Caki2 (cell line): ENCODE data around the gene S100A10. TPM values are rescaled to one million over a fixed set of nuclear protein-coding genes. Genes with fewer than 3 reads are reported as not detected.

Source experiments
- DNase-seq: peaks from one replicate; pipeline ENCODE4 v3.0.0-alpha.2; 2015; ENCODE audit warnings: low read depth
- in situ Hi-C: cut with HindIII; loops from 2 replicates; pipeline ENCODE4 v1.10.0; 2016; ENCODE audit warnings: low sequenced_read_pairs, low pct_unique_long_range_greater_than_20kb, mixed read lengths
- total RNA-seq: library from RNA; depleted of rRNA; stranded (reverse); fragments of >200 nt; shearing (Covaris generic); gene quantifications from 2 replicates; pipeline ENCODE4 v1.2.3, GENCODE V29; 2014; ENCODE audit warnings: low replicate concordance

S100A10 gene
- total RNA-seq, 1 experiment from 2014 or later: 456 TPM

- in situ Hi-C loops: no loop called here
These were observed 1.9 kb downstream of the S100A10 start for GRCh38 chr1:151991663-151992302.

GRCh38 chr1:151990856-151991198 is 2.8 kb downstream of the S100A10 start:
- peak; percentile 60 for DNase-seq
- in situ Hi-C loops: no loop called here

More at GRCh38 chr1:151991663-151992302, 1.9 kb downstream of the S100A10 start:
- no peak for DNase-seq

GRCh38 chr1:151990058-151990855 is 3.4 kb downstream of the S100A10 start:
- no peak for DNase-seq
- in situ Hi-C loops: no loop called here

- DNase-seq: peak; percentile 78
- in situ Hi-C loops: no loop called here
These were observed 4.3 kb downstream of the S100A10 start for GRCh38 chr1:151989211-151989862.

GRCh38 chr1:151988405-151988923 is 5.2 kb downstream of the S100A10 start:
- in situ Hi-C loops: no loop called here
- DNase-seq: peak; percentile 95

- no peak for DNase-seq
- in situ Hi-C loops: no loop called here
These were observed 7.0 kb downstream of the S100A10 start for GRCh38 chr1:151986501-151987190.

- in situ Hi-C loops: no loop called here
- DNase-seq: no peak
These were observed 7.9 kb downstream of the S100A10 start for GRCh38 chr1:151985768-151986167.

GRCh38 chr1:151985270-151985669 is 8.4 kb downstream of the S100A10 start:
- in situ Hi-C loops: no loop called here
- DNase-seq: no peak

GRCh38 chr1:151984313-151984956 is 9.2 kb downstream of the S100A10 start:
- in situ Hi-C loops: no loop called here
- DNase-seq: no peak

- in situ Hi-C loops: no loop called here
- DNase-seq: no peak
These were observed 11.2 kb downstream of the S100A10 start for GRCh38 chr1:151982300-151983005.

- peak; percentile 87 for DNase-seq
- in situ Hi-C loops: no loop called here
These were observed 12.5 kb downstream of the S100A10 start for GRCh38 chr1:151981178-151981525.

GRCh38 chr1:151980287-151981177 is 13.1 kb downstream of the S100A10 start:
- peak; percentile 77 for DNase-seq
- in situ Hi-C loops: no loop called here

- no peak for DNase-seq
- in situ Hi-C loops: no loop called here
These were observed 14.7 kb downstream of the S100A10 start for GRCh38 chr1:151978922-151979321.

- no peak for DNase-seq
- in situ Hi-C loops: no loop called here
These were observed 15.9 kb downstream of the S100A10 start for GRCh38 chr1:151977662-151978230.

GRCh38 chr1:151976858-151977257 is 16.8 kb downstream of the S100A10 start:
- in situ Hi-C loops: no loop called here
- peak; percentile 53 for DNase-seq

GRCh38 chr1:151976015-151976343 is 17.7 kb downstream of the S100A10 start:
- in situ Hi-C loops: no loop called here
- DNase-seq: no peak
